NCI-H1930 (cell line): ENCODE measurements around the gene SH3RF3.

ENCODE experiments used
- DNase-seq, 2 experiments: peaks; one replicate each; lab custom pipeline; 2025; lab: John Stamatoyannopoulos, UW

Gene SH3RF3

GRCh38 chr2:109264595-109265328 lies 135.8 kb downstream of the SH3RF3 start:
- no peak for DNase-seq

GRCh38 chr2:109265369-109265768 lies 136.4 kb downstream of the SH3RF3 start:
- DNase-seq, result no peak

GRCh38 chr2:109265953-109266352 lies 136.9 kb downstream of the SH3RF3 start:
- DNase-seq, result no peak

GRCh38 chr2:109266496-109266895 lies 137.5 kb downstream of the SH3RF3 start:
- no peak for DNase-seq

GRCh38 chr2:109266998-109267854 lies 138.2 kb downstream of the SH3RF3 start:
- DNase-seq, result no peak

GRCh38 chr2:109268916-109269315 lies 139.9 kb downstream of the SH3RF3 start:
- DNase-seq, result no peak

GRCh38 chr2:109269706-109270504 lies 140.9 kb downstream of the SH3RF3 start:
- DNase-seq, result no peak

GRCh38 chr2:109270505-109271312 lies 141.7 kb downstream of the SH3RF3 start:
- no peak for DNase-seq

- no peak for DNase-seq
These were observed 142.9 kb downstream of the SH3RF3 start for GRCh38 chr2:109271920-109272319.

- DNase-seq, result no peak
These were observed 143.5 kb downstream of the SH3RF3 start for GRCh38 chr2:109272461-109272860.

- DNase-seq, result no peak
These were observed 146.4 kb downstream of the SH3RF3 start for GRCh38 chr2:109275120-109276012.

- DNase-seq, result no peak
These were observed 148.4 kb downstream of the SH3RF3 start for GRCh38 chr2:109277406-109277805.

GRCh38 chr2:109279243-109279860 lies 150.3 kb downstream of the SH3RF3 start:
- peak in 1 of 2 experiments; percentile 17 for DNase-seq

- no peak for DNase-seq
These were observed 151.8 kb downstream of the SH3RF3 start for GRCh38 chr2:109280804-109281203.

GRCh38 chr2:109282360-109282759 lies 153.4 kb downstream of the SH3RF3 start:
- no peak for DNase-seq

- no peak for DNase-seq
These were observed 153.9 kb downstream of the SH3RF3 start for GRCh38 chr2:109282865-109283264.

- no peak for DNase-seq
These were observed 155.8 kb downstream of the SH3RF3 start for GRCh38 chr2:109284826-109285225.

GRCh38 chr2:109285244-109285651 lies 156.2 kb downstream of the SH3RF3 start:
- no peak for DNase-seq

GRCh38 chr2:109287413-109287812 lies 158.4 kb downstream of the SH3RF3 start:
- DNase-seq, result no peak

- DNase-seq, result no peak
These were observed 158.8 kb downstream of the SH3RF3 start for GRCh38 chr2:109287838-109288237.
